Upper lobe of right lung (tissue), 1 donor: ENCODE data around the gene DCAF7. TPM values are rescaled to one million over a fixed set of nuclear protein-coding genes. Genes with fewer than 3 reads are reported as not detected.

Experiments
- ATAC-seq: fragments of 200-7000 bp; cut with Tn5 transposase; one replicate; pipeline ENCODE4 v1.9.1; 2020; ENCODE audit warnings: mild to moderate bottlenecking, moderate library complexity
- DNase-seq: peaks from one replicate; pipeline ENCODE4 v3.0.0-alpha.2; 2020
- H3K27ac ChIP-seq: fragments of 200-600 bp; one replicate; pipeline ENCODE4 v1.8.0; 2022
- H3K27me3 ChIP-seq: fragments of 200-600 bp; one replicate; pipeline ENCODE4 v1.8.0; 2022; ENCODE audit warnings: mild to moderate bottlenecking
- H3K36me3 ChIP-seq: fragments of 200-600 bp; one replicate; pipeline ENCODE4 v1.8.0; 2022
- H3K4me1 ChIP-seq: fragments of 200-600 bp; one replicate; pipeline ENCODE4 v1.8.0; 2022
- H3K4me3 ChIP-seq: fragments of 200-600 bp; one replicate; pipeline ENCODE4 v1.8.0; 2022; ENCODE audit warnings: mild to moderate bottlenecking
- H3K9me3 ChIP-seq: fragments of 200-600 bp; one replicate; pipeline ENCODE4 v1.8.0; 2022
- CTCF ChIP-seq: fragments of 200-600 bp; IDR thresholded peaks from one replicate; pipeline ENCODE4 v1.8.0; 2022; ENCODE audit warnings: antibody characterized with exemption
- intact Hi-C: fragments of 100-400 bp; cut with DNase I; formaldehyde crosslinking; loops from one replicate; pipeline ENCODE4 v1.11.0; 2022
- total RNA-seq: library from RNA; stranded (reverse); fragmentation: NEBNext Ultra II Directional; extraction: Animal tissue kit (Norgen Biotek cat#: 25700); gene quantifications from one replicate; pipeline ENCODE4 v1.2.1, GENCODE V29; 2021
- donor health status: DM: no; HTN: yes; CAD: no; lungs with severe emphysema.

DCAF7 gene
- total RNA-seq, 1 donor from 2014 or later, result 79.9 TPM

- H3K27ac ChIP-seq, result no peak overlapping the region
- ATAC-seq (no peak), DNase-seq (no peak)
- H3K9me3 ChIP-seq, result no peaks in the 10 kb centered on the region
- H3K27me3 ChIP-seq, result no peaks in the 10 kb centered on the region
- intact Hi-C loops, result no loop called here
- peaks cover 57% of the 10 kb centered on the region for H3K36me3 ChIP-seq
- TF ChIP-seq CTCF, result no peak
- H3K4me1 ChIP-seq, result no peaks in the 10 kb centered on the region
- no peak overlapping the region for H3K4me3 ChIP-seq
Measured at GRCh38 chr17:63592797-63593196, 42.5 kb downstream of the DCAF7 start.

DNA sequence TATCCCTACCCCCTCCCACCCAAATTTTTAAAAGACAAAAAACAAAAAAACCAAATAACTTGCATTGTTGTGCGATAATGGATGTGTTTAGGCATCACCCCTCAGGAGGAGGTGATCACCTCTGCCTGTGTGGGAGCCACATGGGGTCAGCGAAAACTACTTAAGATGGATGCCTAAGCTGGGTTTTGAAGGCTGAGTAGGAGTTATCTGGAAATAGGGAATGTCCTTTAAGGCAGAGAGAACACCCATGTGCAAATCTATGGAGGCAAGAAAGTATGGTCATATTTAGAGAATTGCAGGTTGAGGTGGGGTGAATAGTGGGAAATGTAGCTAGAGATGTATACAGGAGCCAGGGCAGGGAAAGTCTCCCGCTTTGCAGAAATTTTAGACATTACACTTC lies 44.9 kb downstream of the DCAF7 start:
- Histone ChIP-seq H3K36me3 (peaks cover 33% of the 10 kb centered on the region), H3K27ac (no peak overlapping the region), H3K4me1 (peaks cover 3% of the 10 kb centered on the region), H3K9me3 (no peaks in the 10 kb centered on the region), H3K4me3 (no peak overlapping the region), H3K27me3 (no peaks in the 10 kb centered on the region)
- no peak for TF ChIP-seq CTCF
- no peak for DNase-seq
- no peak for ATAC-seq
- intact Hi-C loops, result no loop called here

DNA sequence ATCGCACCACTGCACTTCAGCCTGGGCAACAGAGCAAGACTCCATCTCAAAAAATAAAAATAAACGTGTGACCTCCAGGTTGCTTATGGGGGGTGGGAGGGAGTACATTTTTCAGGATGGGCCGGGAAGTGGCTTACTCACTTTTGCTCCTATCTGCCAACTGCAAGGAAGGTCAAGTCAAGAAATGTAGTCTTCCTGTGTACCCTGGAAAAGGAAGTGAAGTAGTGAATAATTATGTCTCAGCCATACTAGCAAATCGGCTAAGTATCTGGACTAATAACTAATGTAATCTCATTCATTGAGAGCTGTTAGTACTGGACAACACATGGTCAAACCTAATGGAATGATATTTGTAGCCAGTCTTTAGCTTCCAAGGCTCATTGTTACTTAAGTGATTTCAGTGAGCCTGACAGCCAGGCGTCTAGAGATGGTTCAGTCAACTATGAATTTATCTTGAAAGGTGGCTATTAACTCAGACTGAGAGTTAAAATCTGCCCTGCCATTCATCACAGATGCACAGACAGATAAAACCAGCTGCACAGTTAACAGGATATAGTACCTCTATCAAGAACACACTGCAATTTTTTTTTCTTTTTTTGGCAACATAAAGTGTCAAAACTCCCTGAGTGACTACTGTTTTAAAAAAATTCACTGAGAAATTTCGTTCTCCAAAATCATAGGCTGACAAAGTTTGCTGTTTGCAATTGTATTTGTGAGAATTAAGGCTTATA lies 46.7 kb downstream of the DCAF7 start:
- DNase-seq, result no peak
- no peak for ATAC-seq
- H3K9me3 ChIP-seq, result no peaks in the 10 kb centered on the region
- peaks cover 15% of the 10 kb centered on the region for H3K4me1 ChIP-seq
- H3K4me3 ChIP-seq, result no peak overlapping the region
- TF ChIP-seq CTCF, result no peak
- H3K36me3 ChIP-seq, result peaks cover 15% of the 10 kb centered on the region
- intact Hi-C loops, result no loop called here
- H3K27me3 ChIP-seq, result no peaks in the 10 kb centered on the region
- H3K27ac ChIP-seq, result no peak overlapping the region

DNA sequence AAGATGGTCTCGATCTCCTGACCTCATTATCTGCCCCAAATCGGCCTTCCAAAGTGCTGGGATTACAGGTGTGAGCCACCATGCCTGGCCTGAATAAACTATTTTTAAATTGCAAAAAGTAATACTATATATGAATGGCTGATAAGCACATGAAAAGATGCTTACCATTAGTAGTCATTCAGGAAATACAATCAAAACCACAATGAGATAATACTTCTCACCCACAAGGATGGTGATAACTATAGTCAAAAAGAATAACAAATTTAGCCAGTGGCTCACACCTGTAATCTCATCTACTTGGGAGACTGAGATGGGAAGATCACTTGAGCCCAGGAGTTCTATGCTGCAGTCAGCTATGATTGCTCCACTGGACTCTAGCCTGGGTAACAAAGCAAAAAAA lies 48.0 kb downstream of the DCAF7 start:
- Histone ChIP-seq H3K4me3 (no peak overlapping the region), H3K9me3 (no peaks in the 10 kb centered on the region), H3K27me3 (no peaks in the 10 kb centered on the region), H3K27ac (no peak overlapping the region), H3K4me1 (peaks cover 17% of the 10 kb centered on the region), H3K36me3 (peaks cover 15% of the 10 kb centered on the region)
- intact Hi-C loops, result no loop called here
- ATAC-seq, result no peak
- TF ChIP-seq CTCF, result no peak
- no peak for DNase-seq

GRCh38 chr17:63600569-63601438 lies 50.5 kb downstream of the DCAF7 start, which contains the start of gene TACO1:
TSS of gene TACO1 (plus strand) at chr17:63600895. CDS start at chr17:63601084, 189 bp downstream.
- Histone ChIP-seq H3K4me1 (peaks cover 17% of the 10 kb centered on the region), H3K9me3 (no peaks in the 10 kb centered on the region), H3K27ac (peak within 1 kb of the TSS; percentile 85), H3K4me3 (peak within 1 kb of the TSS; percentile 97), H3K36me3 (peaks cover 25% of the 10 kb centered on the region), H3K27me3 (no peaks in the 10 kb centered on the region)
- DNase-seq (peak; percentile 90), ATAC-seq (peak; percentile 99)
- TF ChIP-seq CTCF, result no peak
- intact Hi-C loops, result no loop called here
